Neuronal stem cell (in vitro differentiated cells): ENCODE measurements around the gene HIRIP3.

Experiments
- DNase-seq: peaks from one replicate; pipeline ENCODE4 v3.0.0-alpha.2; 2013; ENCODE audit warnings: low spot score
- H2AFZ ChIP-seq: one replicate; pipeline ENCODE4 v1.6.1; 2013; ENCODE audit warnings: mild to moderate bottlenecking, low read length, inconsistent platforms
- H2AK5ac ChIP-seq: 2 replicates; pipeline ENCODE4 v1.6.1; 2013; ENCODE audit warnings: low read depth, mild to moderate bottlenecking, inconsistent platforms, low read length, moderate library complexity, mixed read lengths
- H2BK120ac ChIP-seq: 2 replicates; pipeline ENCODE4 v1.6.1; 2013; ENCODE audit warnings: low read depth, mild to moderate bottlenecking, inconsistent platforms, low read length, moderate library complexity, mixed read lengths
- H2BK12ac ChIP-seq: one replicate; pipeline ENCODE4 v1.6.1; 2013; ENCODE audit warnings: low read length, inconsistent platforms
- H2BK15ac ChIP-seq: 2 replicates; pipeline ENCODE4 v1.6.1; 2013; ENCODE audit warnings: mild to moderate bottlenecking, low read length, inconsistent platforms, mixed read lengths
- H2BK5ac ChIP-seq: one replicate; pipeline ENCODE4 v1.6.1; 2013; ENCODE audit warnings: inconsistent platforms, mild to moderate bottlenecking, low read length, moderate library complexity
- H3K14ac ChIP-seq: one replicate; pipeline ENCODE4 v1.6.1; 2013; ENCODE audit warnings: low read length, inconsistent platforms
- H3K18ac ChIP-seq: 2 replicates; pipeline ENCODE4 v1.6.1; 2013; ENCODE audit warnings: low read length, inconsistent platforms
- H3K23ac ChIP-seq: 2 replicates; pipeline ENCODE4 v1.6.1; 2013; ENCODE audit warnings: low read depth, mild to moderate bottlenecking, mixed read lengths, low read length, inconsistent platforms; ENCODE audit not compliant: poor library complexity
- H3K27ac ChIP-seq: replicated peaks from 3 replicates; pipeline ENCODE4 v1.5.1; 2013; ENCODE audit warnings: low read length, inconsistent platforms
- H3K27me3 ChIP-seq, 3 experiments: 2 replicates each; pipeline ENCODE4 v1.6.1; 2013; ENCODE audit warnings: low read length in 3 of 3, mild to moderate bottlenecking in 2 of 3, inconsistent platforms in 1 of 3, low read depth in 1 of 3, mixed read lengths in 1 of 3, moderate library complexity in 1 of 3; ENCODE audit not compliant: control insufficient read depth in 3 of 3, insufficient read depth in 3 of 3
- H3K36me3 ChIP-seq, 2 donors: replicated peaks in 1 of 2; 2 replicates each; pipeline ENCODE4 v1.6.1; 2013; ENCODE audit warnings: low read length in 2 of 2; ENCODE audit not compliant: control insufficient read depth in 2 of 2, insufficient read depth in 2 of 2
- H3K4ac ChIP-seq: 2 replicates; pipeline ENCODE4 v1.6.1; 2013; ENCODE audit warnings: inconsistent platforms, mild to moderate bottlenecking, low read length, moderate library complexity
- H3K4me1 ChIP-seq, 2 donors: 1 replicate in 1 of 2; 2 replicates in 1 of 2; pipeline ENCODE4 v1.6.1; 2013; ENCODE audit warnings: low read length in 2 of 2, low read depth in 1 of 2; ENCODE audit not compliant: control insufficient read depth in 2 of 2, insufficient read depth in 1 of 2
- H3K4me2 ChIP-seq: one replicate; pipeline ENCODE4 v1.6.1; 2013; ENCODE audit warnings: mild to moderate bottlenecking, low read length, inconsistent platforms; ENCODE audit not compliant: insufficient read depth, poor library complexity, severe bottlenecking
- H3K4me3 ChIP-seq, 2 donors: 2 replicates each; pipeline ENCODE4 v1.5.1; 2013; ENCODE audit warnings: low read length in 2 of 2, mild to moderate bottlenecking in 2 of 2, inconsistent platforms in 1 of 2, moderate library complexity in 1 of 2
- H3K79me1 ChIP-seq: one replicate; pipeline ENCODE4 v1.6.1; 2013; ENCODE audit warnings: low read depth, mild to moderate bottlenecking, inconsistent platforms, low read length, moderate library complexity
- H3K9ac ChIP-seq: one replicate; pipeline ENCODE4 v1.6.1; 2013; ENCODE audit warnings: mild to moderate bottlenecking, low read depth, low read length, inconsistent platforms; ENCODE audit not compliant: poor library complexity
- H3K9me3 ChIP-seq, 2 donors: replicated peaks in 1 of 2; 2 replicates each; pipeline versions ENCODE3 to v1.6.1; 2013; ENCODE audit warnings: low read length in 2 of 2, mild to moderate bottlenecking in 2 of 2, inconsistent platforms in 1 of 2, low read depth in 1 of 2, mixed read lengths in 1 of 2, moderate library complexity in 1 of 2; ENCODE audit not compliant: control insufficient read depth in 2 of 2, insufficient read depth in 1 of 2
- H4K8ac ChIP-seq: one replicate; pipeline ENCODE4 v1.6.1; 2013; ENCODE audit warnings: low read depth, mild to moderate bottlenecking, inconsistent platforms, low read length, moderate library complexity
- H4K91ac ChIP-seq: one replicate; pipeline ENCODE4 v1.6.1; 2013; ENCODE audit warnings: low read length, low read depth, mild to moderate bottlenecking, inconsistent platforms; ENCODE audit not compliant: poor library complexity
- WGBS, 2 donors: extraction: QIAGEN DNeasy Blood & Tissue Kit; methylation state at CpG; one replicate each; pipeline ENCODE4 v1.1.7; 2013; ENCODE audit warnings: missing lambda C conversion rate in 2 of 2, mixed read lengths in 1 of 2; ENCODE audit not compliant: insufficient read length in 2 of 2, insufficient replicate concordance in 1 of 2; ENCODE audit errors: extremely low coverage in 2 of 2; 5-methylcytosine and 5-hydroxymethylcytosine counted together

Gene HIRIP3

DNA sequence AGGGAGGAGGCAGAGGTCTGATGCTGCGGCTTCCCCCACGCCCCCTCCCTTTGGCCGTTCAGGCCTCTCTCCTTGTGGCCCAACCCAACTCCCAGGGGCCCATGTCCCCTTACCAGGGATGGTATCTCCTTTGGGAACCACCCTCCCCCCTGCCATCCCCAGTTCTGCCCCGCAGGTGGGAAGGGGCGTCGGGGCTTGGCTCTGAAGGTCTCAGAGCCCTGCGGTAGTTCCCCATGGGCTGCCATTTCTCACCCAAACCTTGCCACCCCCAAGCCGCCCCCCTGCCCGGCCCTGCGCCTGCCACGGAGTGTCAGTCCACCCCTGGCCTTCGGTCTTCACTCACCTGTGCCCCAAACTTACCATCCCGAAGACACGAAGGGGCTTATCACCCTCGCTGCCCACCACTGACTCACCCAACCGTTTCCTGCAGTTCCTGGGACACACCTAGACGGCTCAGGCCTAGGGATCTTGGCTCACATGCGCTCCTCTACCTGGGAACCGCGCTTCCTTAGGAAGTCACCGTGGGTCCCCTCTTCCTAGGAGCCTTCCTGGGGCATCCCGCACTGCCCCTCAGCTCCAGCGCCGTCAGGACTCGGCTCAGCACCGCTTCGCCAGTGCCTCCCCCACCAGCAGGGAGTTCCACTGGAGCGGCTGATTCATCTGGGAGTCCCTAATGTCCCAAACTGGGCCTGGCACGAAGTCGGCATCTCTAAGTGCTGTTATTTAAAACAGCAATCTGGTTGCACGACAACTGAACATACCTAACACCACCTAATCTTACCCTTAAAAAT lies 16.5 kb upstream of the HIRIP3 start:
- peak overlapping the region; percentile 35 for H2AK5ac ChIP-seq
- no CpG with 5 or more reads among the region's 31 CpGs for WGBS, 2 donors
- H3K36me3 ChIP-seq = peaks cover 0 to 3% of the 10 kb centered on the region in 2 donors
- no peak overlapping the region for H3K23ac ChIP-seq
- no peaks in the 10 kb centered on the region for H3K9me3 ChIP-seq
- H3K18ac ChIP-seq = peak overlapping the region; percentile 92
- peak overlapping the region; percentile 31 to 67 for H3K4me3 ChIP-seq
- no peak overlapping the region for H4K8ac ChIP-seq
- no peak overlapping the region for H2BK15ac ChIP-seq
- H2AFZ ChIP-seq = peak overlapping the region; percentile 96
- H3K14ac ChIP-seq = no peak overlapping the region
- peaks cover 12 to 14% of the 10 kb centered on the region in 2 donors for H3K4me1 ChIP-seq
- H3K4me2 ChIP-seq = peak overlapping the region; percentile 94
- H2BK5ac ChIP-seq = peak overlapping the region; percentile 1
- H3K27ac ChIP-seq = no peak overlapping the region
- DNase-seq = no peak
- no peak overlapping the region for H2BK120ac ChIP-seq
- H3K79me1 ChIP-seq = peaks cover 2% of the 10 kb centered on the region
- no peak overlapping the region for H2BK12ac ChIP-seq
- H4K91ac ChIP-seq = no peak overlapping the region
- peaks cover 0 to 17% (median 15%) of the 10 kb centered on the region in 3 experiments for H3K27me3 ChIP-seq
- H3K4ac ChIP-seq = no peak overlapping the region
- H3K9ac ChIP-seq = peak overlapping the region; percentile 92

DNA sequence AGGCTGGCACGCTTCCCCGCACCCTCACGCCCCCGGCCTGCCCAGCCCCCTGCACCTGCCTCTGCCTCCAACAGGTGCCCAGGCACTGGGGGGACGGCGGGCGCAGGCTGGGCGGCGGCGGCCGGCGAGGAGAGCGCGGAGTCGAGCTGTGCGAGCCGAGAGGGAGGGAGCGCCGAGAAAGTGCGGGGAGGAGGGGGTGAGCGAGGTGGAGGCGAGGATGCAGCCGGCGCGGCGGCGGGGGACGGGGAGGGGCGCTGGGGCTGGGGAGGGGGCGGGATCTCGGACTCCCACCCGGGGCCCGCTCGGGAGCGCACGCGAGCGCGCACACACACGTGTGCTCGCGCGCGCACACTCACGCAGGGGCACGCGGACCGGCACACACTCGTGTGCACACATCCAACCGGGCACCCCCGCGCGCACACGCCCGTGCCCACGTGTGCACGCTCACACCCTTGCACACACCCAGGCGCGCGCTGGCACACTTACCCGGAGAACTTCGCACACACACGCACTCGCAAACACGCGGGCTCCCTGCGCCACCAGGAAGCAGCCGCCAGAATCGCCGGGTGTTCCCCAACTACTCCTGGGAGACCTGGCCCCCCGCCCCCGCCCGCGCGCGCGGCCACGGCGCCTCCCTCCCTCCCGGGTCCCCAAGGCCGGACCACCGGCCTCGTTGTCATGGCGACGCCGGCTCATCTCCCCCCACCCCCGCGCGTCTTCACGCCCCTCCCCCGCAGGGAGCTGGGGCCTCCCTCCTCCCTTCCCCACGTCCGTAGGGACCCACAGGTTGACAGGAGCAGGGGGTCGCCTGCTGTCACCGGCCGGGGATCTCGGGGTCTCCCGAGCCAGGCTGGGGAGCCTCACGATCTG lies 15.7 kb upstream of the HIRIP3 start, which contains the start of gene DOC2A:
TSS of gene DOC2A (minus strand) at position 184 of the 870 bp plus-strand sequence. CDS start 805 bp downstream, outside the sequence.
- Histone ChIP-seq H4K8ac (peak within 1 kb of the TSS; percentile 82), H3K79me1 (peaks cover 2% of the 10 kb centered on the region), H3K4ac (peak within 1 kb of the TSS; percentile 84), H4K91ac (no peak within 1 kb of the TSS), H3K27ac (no peak within 1 kb of the TSS), H3K4me2 (peak within 1 kb of the TSS; percentile 94), H2BK120ac (no peak within 1 kb of the TSS), H3K27me3 (peaks cover 0 to 17% (median 15%) of the 10 kb centered on the region in 3 experiments), H2AFZ (peak within 1 kb of the TSS; percentile 96), H3K23ac (peak within 1 kb of the TSS; percentile 85), H3K18ac (peak within 1 kb of the TSS; percentile 97), H3K14ac (peak within 1 kb of the TSS; percentile 71), H3K9me3 (no peaks in the 10 kb centered on the region), H3K4me3 (peak within 1 kb of the TSS; percentile 67 to 93), H3K9ac (peak within 1 kb of the TSS; percentile 92), H2BK12ac (peak within 1 kb of the TSS; percentile 94), H3K4me1 (peaks cover 12 to 14% of the 10 kb centered on the region in 2 donors), H2AK5ac (peak within 1 kb of the TSS; percentile 100), H3K36me3 (peaks cover 3 to 4% of the 10 kb centered on the region in 2 donors), H2BK15ac (peak within 1 kb of the TSS; percentile 98), H2BK5ac (peak within 1 kb of the TSS; percentile 1)
- DNase-seq = peak; percentile 41
- WGBS, 2 donors = no CpG with 5 or more reads among the region's 99 CpGs

DNA sequence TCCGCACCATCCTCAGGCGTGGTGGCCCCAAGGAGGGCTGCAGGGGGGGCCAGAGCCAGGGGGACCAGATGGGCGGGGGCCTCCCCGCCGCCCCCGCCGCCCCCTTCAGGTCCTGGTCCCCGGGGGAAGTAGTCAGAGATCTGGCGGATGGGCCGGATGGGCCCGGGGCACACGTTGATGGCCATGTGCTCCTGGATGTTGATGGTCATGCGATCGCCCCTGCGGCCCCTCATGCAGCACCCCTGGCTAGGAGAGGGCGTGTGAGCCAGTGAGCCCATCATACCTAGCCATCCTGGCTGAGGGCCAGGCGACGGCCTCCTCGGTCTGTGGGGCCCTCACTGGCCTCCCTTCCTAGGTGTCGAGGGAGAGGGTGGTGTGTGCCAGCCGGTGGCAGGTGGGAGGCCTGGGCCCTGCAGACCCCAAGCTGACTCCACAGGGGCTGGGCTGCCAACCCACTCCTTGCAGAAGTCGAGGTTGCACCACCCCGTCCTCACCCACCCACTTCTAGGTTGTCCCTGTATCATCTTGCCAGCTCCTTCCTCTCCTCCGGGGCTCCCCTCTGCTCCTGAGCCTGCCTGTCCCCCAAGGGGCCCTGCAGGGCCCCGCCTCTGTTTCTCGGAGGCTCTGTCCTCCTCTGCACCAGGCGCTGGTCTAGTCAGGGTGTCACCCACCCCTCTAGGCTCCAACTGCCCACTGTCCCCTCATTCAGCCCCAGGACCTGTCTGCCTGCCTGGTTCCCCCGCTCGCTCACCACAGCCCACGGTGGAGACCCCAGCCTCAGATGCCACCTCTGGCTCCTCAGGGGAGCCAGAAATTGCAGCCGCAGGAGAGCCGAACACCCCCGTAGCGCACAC lies 14.8 kb upstream of the HIRIP3 start:
- peak overlapping the region; percentile 86 for H3K9ac ChIP-seq
- no peak overlapping the region for H2BK120ac ChIP-seq
- no peak overlapping the region for H4K8ac ChIP-seq
- H2AK5ac ChIP-seq = peak overlapping the region; percentile 100
- H3K4me3 ChIP-seq = peak overlapping the region; percentile 67 to 93
- H2AFZ ChIP-seq = peak overlapping the region; percentile 96
- peak overlapping the region; percentile 94 for H3K4me2 ChIP-seq
- peaks cover 12 to 14% of the 10 kb centered on the region in 2 donors for H3K4me1 ChIP-seq
- no peaks in the 10 kb centered on the region for H3K9me3 ChIP-seq
- peak overlapping the region; percentile 96 for H3K18ac ChIP-seq
- peaks cover 0 to 17% (median 15%) of the 10 kb centered on the region in 3 experiments for H3K27me3 ChIP-seq
- H2BK5ac ChIP-seq = no peak overlapping the region
- H3K4ac ChIP-seq = peak overlapping the region; percentile 84
- peak overlapping the region; percentile 94 for H2BK12ac ChIP-seq
- no CpG with 5 or more reads among the region's 34 CpGs for WGBS, 2 donors
- DNase-seq = no peak
- H3K79me1 ChIP-seq = peaks cover 2% of the 10 kb centered on the region
- no peak overlapping the region for H4K91ac ChIP-seq
- peak overlapping the region; percentile 38 for H3K14ac ChIP-seq
- H3K23ac ChIP-seq = peak overlapping the region; percentile 85
- peaks cover 7 to 9% of the 10 kb centered on the region in 2 donors for H3K36me3 ChIP-seq
- peak overlapping the region; percentile 98 for H2BK15ac ChIP-seq
- H3K27ac ChIP-seq = no peak overlapping the region
